ENCODE data around the gene SH2D4B. TPM values are rescaled to one million over a fixed set of nuclear protein-coding genes. Genes with fewer than 3 reads are reported as not detected.

Gene SH2D4B
- total RNA-seq, 2 experiments from 2014 or later, result 0.16 to 0.31 TPM

GRCh38 chr10:80509108-80509402, 28.6 kb upstream of the SH2D4B start:
- Mint-ChIP-seq H3K4me1 (ENCODE audit: low read depth) (peaks cover 46% of the 10 kb centered on the region), H3K4me3 (no peak overlapping the region), H3K27ac (no peak overlapping the region), H3K36me3 (ENCODE audit: low read depth) (peaks cover 96% of the 10 kb centered on the region), H3K9me3 (no peaks in the 10 kb centered on the region), H3K27me3 (no peaks in the 10 kb centered on the region)
- H3K4me1 ChIP-seq (ENCODE audit: insufficient read depth, low read length), result peaks cover 48% of the 10 kb centered on the region
- CTCF ChIA-PET, result interaction anchor here (1.4 kb wide), 1 partner anchor 50 kb away, joined by 3 read pairs; no protein-coding TSS in a partner anchor
- H3K4me3 ChIP-seq (ENCODE audit: low read length), result no peak overlapping the region
- no peak for ATAC-seq (ENCODE audit: poor library complexity)
- H3K27ac ChIP-seq (ENCODE audit: low read depth in 1 of 2, low read length in 2 of 2), result no peak overlapping the region
- no peak for DNase-seq
- no peaks in the 10 kb centered on the region for H3K9me3 ChIP-seq (ENCODE audit: control insufficient read depth in 1 of 2, insufficient read depth in 1 of 2, low read length in 2 of 2)
- intact Hi-C loops (cut with DNase I, micrococcal nuclease), result no loop called here
- H3K36me3 ChIP-seq (ENCODE audit: insufficient read depth, low read length), result peaks cover 91% of the 10 kb centered on the region
- POLR2A ChIA-PET, result interaction anchor here (2.3 to 2.7 kb wide), 2 partner anchors 9 to 65 kb away, joined by 10 read pairs; no protein-coding TSS in a partner anchor
- TF ChIP-seq CTCF (IDR thresholded peaks at IDR 0.05), result no peak
- H3K27me3 ChIP-seq (ENCODE audit: control insufficient read depth in 1 of 2, insufficient read depth in 2 of 2, low read length in 2 of 2), result no peaks in the 10 kb centered on the region

GRCh38 chr10:80509403-80510161, 28.1 kb upstream of the SH2D4B start:
- Histone ChIP-seq H3K36me3 (ENCODE audit: insufficient read depth, low read length) (peaks cover 94% of the 10 kb centered on the region), H3K4me3 (ENCODE audit: low read length) (no peak overlapping the region), H3K4me1 (ENCODE audit: insufficient read depth, low read length) (peaks cover 42% of the 10 kb centered on the region), H3K9me3 (ENCODE audit: control insufficient read depth in 1 of 2, insufficient read depth in 1 of 2, low read length in 2 of 2) (no peaks in the 10 kb centered on the region), H3K27me3 (ENCODE audit: control insufficient read depth in 1 of 2, insufficient read depth in 2 of 2, low read length in 2 of 2) (no peaks in the 10 kb centered on the region), H3K27ac (ENCODE audit: low read depth in 1 of 2, low read length in 2 of 2) (no peak overlapping the region)
- H3K27me3 Mint-ChIP-seq, result no peaks in the 10 kb centered on the region
- intact Hi-C loops (cut with DNase I, micrococcal nuclease), result no loop called here
- DNase-seq (no peak), ATAC-seq (ENCODE audit: poor library complexity) (no peak)
- H3K27ac Mint-ChIP-seq, result peak overlapping the region; percentile 2
- CTCF ChIA-PET, result interaction anchor here (1.4 kb wide), 1 partner anchor 50 kb away, joined by 3 read pairs; no protein-coding TSS in a partner anchor
- H3K4me1 Mint-ChIP-seq (ENCODE audit: low read depth), result peaks cover 41% of the 10 kb centered on the region
- no peaks in the 10 kb centered on the region for H3K9me3 Mint-ChIP-seq
- POLR2A ChIA-PET, result interaction anchor here (2.0 to 2.7 kb wide), 3 partner anchors 10 to 65 kb away, joined by 7 to 10 read pairs (median 10); no protein-coding TSS in a partner anchor
- no peak overlapping the region for H3K4me3 Mint-ChIP-seq
- peaks cover 96% of the 10 kb centered on the region for H3K36me3 Mint-ChIP-seq (ENCODE audit: low read depth)
- no peak for TF ChIP-seq CTCF (IDR thresholded peaks at IDR 0.05)

DNA sequence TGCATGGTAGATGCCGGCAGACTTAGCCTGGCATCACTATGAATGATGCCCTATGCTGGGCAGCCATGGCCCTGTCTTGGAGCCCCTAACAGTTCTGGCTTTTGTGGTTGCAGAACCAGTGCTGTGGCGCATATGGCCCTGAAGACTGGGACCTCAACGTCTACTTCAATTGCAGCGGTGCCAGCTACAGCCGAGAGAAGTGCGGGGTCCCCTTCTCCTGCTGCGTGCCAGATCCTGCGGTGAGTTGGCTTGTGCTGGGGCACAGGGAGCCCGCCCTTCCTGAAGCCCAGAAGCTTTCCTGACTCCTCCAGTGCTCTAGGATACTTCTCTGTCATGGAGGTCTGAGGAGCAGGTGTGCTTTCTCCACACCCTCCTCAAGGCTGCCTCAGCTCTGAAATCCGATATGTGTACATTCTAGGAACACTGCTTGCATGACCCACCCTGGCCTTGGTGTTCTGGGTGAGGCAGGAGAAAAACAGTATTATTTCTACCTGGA, 25.6 kb upstream of the SH2D4B start:
- Histone ChIP-seq H3K27me3 (ENCODE audit: control insufficient read depth in 1 of 2, insufficient read depth in 2 of 2, low read length in 2 of 2) (no peaks in the 10 kb centered on the region), H3K27ac (ENCODE audit: low read depth in 1 of 2, low read length in 2 of 2) (peak overlapping the region in 1 of 2 donors; percentile 36), H3K4me1 (ENCODE audit: insufficient read depth, low read length) (peaks cover 27% of the 10 kb centered on the region), H3K36me3 (ENCODE audit: insufficient read depth, low read length) (peaks cover 96% of the 10 kb centered on the region), H3K4me3 (ENCODE audit: low read length) (no peak overlapping the region), H3K9me3 (ENCODE audit: control insufficient read depth in 1 of 2, insufficient read depth in 1 of 2, low read length in 2 of 2) (no peaks in the 10 kb centered on the region)
- no peaks in the 10 kb centered on the region for H3K27me3 Mint-ChIP-seq
- no peak for ATAC-seq (ENCODE audit: poor library complexity)
- DNase-seq, result no peak
- no peak overlapping the region for H3K4me3 Mint-ChIP-seq
- H3K9me3 Mint-ChIP-seq, result no peaks in the 10 kb centered on the region
- ChIA-PET CTCF (interaction anchor here (1.7 kb wide), 2 partner anchors 67 to 134 kb away, joined by 5 to 16 read pairs; no protein-coding TSS in a partner anchor), POLR2A (interaction anchor here (0.8 to 2.1 kb wide), 6 partner anchors 15 to 104 kb away, joined by 3 to 11 read pairs (median 5); partner anchors contain the start of gene PRXL2A)
- intact Hi-C loops (cut with DNase I, micrococcal nuclease), result no loop called here
- peaks cover 23% of the 10 kb centered on the region for H3K4me1 Mint-ChIP-seq (ENCODE audit: low read depth)
- H3K36me3 Mint-ChIP-seq (ENCODE audit: low read depth), result peaks cover 98% of the 10 kb centered on the region
- H3K27ac Mint-ChIP-seq, result peak overlapping the region; percentile 77
- TF ChIP-seq CTCF (IDR thresholded peaks at IDR 0.05), result no peak
